ENCODE results near the gene OR5AK2.

Gene OR5AK2

DNA sequence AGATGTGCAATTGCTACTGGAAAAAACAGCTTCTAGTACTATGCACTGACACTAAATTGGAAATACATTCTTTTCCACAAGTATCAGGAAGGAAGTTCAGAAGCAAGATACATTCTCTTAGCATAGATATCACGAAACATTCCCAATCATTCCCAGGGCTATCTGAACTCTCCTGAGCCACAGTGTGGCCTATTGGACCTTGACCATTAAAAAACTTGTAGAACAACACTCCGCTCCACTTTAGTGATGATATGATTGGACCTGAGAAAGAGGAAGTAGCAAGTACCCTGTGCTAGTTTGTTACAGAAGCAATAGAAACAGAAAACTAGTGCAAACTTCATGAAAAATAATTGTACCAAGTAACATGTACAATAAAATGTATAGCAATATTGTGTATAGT, 11.4 kb upstream of the OR5AK2 start:
- DNase-seq (ENCODE audit: low read depth): no peak
- TF ChIP-seq, protein P1, sequence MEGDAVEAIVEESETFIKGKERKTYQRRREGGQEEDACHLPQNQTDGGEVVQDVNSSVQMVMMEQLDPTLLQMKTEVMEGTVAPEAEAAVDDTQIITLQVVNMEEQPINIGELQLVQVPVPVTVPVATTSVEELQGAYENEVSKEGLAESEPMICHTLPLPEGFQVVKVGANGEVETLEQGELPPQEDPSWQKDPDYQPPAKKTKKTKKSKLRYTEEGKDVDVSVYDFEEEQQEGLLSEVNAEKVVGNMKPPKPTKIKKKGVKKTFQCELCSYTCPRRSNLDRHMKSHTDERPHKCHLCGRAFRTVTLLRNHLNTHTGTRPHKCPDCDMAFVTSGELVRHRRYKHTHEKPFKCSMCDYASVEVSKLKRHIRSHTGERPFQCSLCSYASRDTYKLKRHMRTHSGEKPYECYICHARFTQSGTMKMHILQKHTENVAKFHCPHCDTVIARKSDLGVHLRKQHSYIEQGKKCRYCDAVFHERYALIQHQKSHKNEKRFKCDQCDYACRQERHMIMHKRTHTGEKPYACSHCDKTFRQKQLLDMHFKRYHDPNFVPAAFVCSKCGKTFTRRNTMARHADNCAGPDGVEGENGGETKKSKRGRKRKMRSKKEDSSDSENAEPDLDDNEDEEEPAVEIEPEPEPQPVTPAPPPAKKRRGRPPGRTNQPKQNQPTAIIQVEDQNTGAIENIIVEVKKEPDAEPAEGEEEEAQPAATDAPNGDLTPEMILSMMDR (conservative IDR thresholded peaks at IDR 0.05; ENCODE audit: control insufficient read depth, insufficient read depth, low read depth, low read length): no peak
- H3K4me3 ChIP-seq (ENCODE audit: control insufficient read depth, low read depth, low read length): no peak overlapping the region

DNA sequence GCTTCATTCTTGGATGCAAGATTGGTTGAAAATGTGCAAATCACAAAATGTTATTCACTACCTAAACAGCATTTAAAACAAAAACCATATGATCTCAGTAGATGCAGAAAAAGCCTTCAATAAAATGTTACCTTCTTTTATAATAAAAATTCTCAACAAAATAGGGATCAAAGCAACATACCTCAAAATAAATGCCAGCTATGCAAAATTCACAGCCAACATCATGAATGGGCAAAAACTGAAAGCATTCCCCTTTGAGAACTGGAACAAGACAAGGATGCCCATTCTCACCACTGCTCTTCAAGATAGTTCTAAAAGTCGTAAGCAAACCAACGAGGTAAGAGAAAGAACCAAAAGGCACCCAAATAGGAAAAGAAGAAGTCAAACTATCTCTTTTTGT, 2.0 kb downstream of the OR5AK2 start:
- no peak for DNase-seq (ENCODE audit: low read depth)
- TF ChIP-seq, protein P1 (conservative IDR thresholded peaks at IDR 0.05; ENCODE audit: control insufficient read depth, insufficient read depth, low read depth, low read length): no peak
- no peak overlapping the region for H3K4me3 ChIP-seq (ENCODE audit: control insufficient read depth, low read depth, low read length)

DNA sequence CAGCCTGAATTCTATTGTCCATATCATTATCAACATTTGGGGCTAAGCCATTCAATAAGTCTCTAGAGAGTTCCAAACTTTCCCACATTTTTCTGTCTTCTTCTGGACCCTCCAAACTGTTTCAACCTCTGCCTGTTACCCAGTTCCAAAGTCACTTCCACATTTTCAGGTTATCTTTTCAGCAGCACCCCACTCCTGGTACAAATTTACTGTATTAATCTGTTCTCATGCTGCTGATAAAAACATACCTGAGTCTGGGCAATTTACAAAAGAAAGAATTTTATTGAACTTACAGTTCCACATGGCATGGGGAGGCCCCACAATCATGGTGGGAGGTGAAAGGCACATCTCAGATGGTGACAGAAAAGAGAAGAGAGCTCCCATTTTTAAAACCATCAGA, 5.8 kb downstream of the OR5AK2 start:
- TF ChIP-seq, protein P1 (conservative IDR thresholded peaks at IDR 0.05; ENCODE audit: control insufficient read depth, insufficient read depth, low read depth, low read length): no peak
- no peak overlapping the region for H3K4me3 ChIP-seq (ENCODE audit: control insufficient read depth, low read depth, low read length)
- no peak for DNase-seq (ENCODE audit: low read depth)

GRCh38 chr11:57001674-57002401, 13.1 kb downstream of the OR5AK2 start:
- no peak overlapping the region for H3K4me3 ChIP-seq (ENCODE audit: control insufficient read depth, low read depth, low read length)
- DNase-seq (ENCODE audit: low read depth): peak; percentile 35
- TF ChIP-seq, protein P1 (conservative IDR thresholded peaks at IDR 0.05; ENCODE audit: control insufficient read depth, insufficient read depth, low read depth, low read length): peak; percentile 54

GRCh38 chr11:57008373-57008772, 19.7 kb downstream of the OR5AK2 start:
- H3K4me3 ChIP-seq (ENCODE audit: control insufficient read depth, low read depth, low read length): no peak overlapping the region
- no peak for DNase-seq (ENCODE audit: low read depth)
- TF ChIP-seq, protein P1 (conservative IDR thresholded peaks at IDR 0.05; ENCODE audit: control insufficient read depth, insufficient read depth, low read depth, low read length): no peak

GRCh38 chr11:57015679-57016078, 27.0 kb downstream of the OR5AK2 start:
- no peak overlapping the region for H3K4me3 ChIP-seq (ENCODE audit: control insufficient read depth, low read depth, low read length)
- TF ChIP-seq, protein P1 (conservative IDR thresholded peaks at IDR 0.05; ENCODE audit: control insufficient read depth, insufficient read depth, low read depth, low read length): no peak
- DNase-seq (ENCODE audit: low read depth): no peak
